MM.1S (cell line): ENCODE measurements around the gene KREMEN2.

Experiments
- CTCF ChIP-seq: fragments of 300-600 bp; sonication (generic); IDR thresholded peaks from 2 replicates; pipeline ENCODE4 v1.5.1; 2016; ENCODE audit warnings: antibody characterized with exemption, low read length, mixed read lengths
- EZH2 ChIP-seq: fragments of 300-600 bp; sonication (generic); optimal IDR thresholded peaks from 2 replicates; pipeline ENCODE3; 2017; ENCODE audit warnings: low read depth, mild to moderate bottlenecking, antibody characterized with exemption, low read length, mixed read lengths

GRCh38 chr16:2937170-2937569 lies 26.9 kb upstream of the KREMEN2 start:
- TF ChIP-seq EZH2 (no peak), CTCF (no peak)
